CD4-positive, CD25-positive, alpha-beta regulatory T cell (primary cell): Measurements from ENCODE around the gene ZNF286A. TPM values are rescaled to one million over a fixed set of nuclear protein-coding genes. Genes with fewer than 3 reads are reported as not detected.
"Not testable (repeated sequence)": the region's sequence is repeated elsewhere in the genome, so short reads cannot be mapped to it uniquely, and the experiment has no call there.

ENCODE experiments used
- ATAC-seq, 2 donors: fragments of 150-1000 bp; cut with Tn5 transposase; one replicate each; pipeline ENCODE4 v1.10.0; 2021; ENCODE audit warnings: low read depth in 2 of 2, moderate number of reproducible peaks in 2 of 2, moderate library complexity in 1 of 2
- DNase-seq, 3 donors: peaks; one replicate each; pipeline versions ENCODE4 v3.0.0 to v3.0.0-alpha.2; 2012 to 2022; ENCODE audit warnings: mixed read lengths in 1 of 3
- H3K27ac ChIP-seq: one replicate; pipeline ENCODE4 v1.7.0; 2013; ENCODE audit warnings: mild to moderate bottlenecking, low read length; ENCODE audit not compliant: insufficient read depth, poor library complexity, severe bottlenecking
- H3K27me3 ChIP-seq: one replicate; pipeline ENCODE4 v1.7.0; 2013; ENCODE audit warnings: low read length; ENCODE audit not compliant: control insufficient read depth, insufficient read depth
- H3K36me3 ChIP-seq: one replicate; pipeline ENCODE4 v1.7.0; 2013; ENCODE audit warnings: mild to moderate bottlenecking, low read length, moderate library complexity; ENCODE audit not compliant: control insufficient read depth, insufficient read depth
- H3K4me1 ChIP-seq: 2 replicates; pipeline ENCODE4 v1.7.0; 2013; ENCODE audit warnings: mild to moderate bottlenecking, low read length; ENCODE audit not compliant: insufficient read depth, control insufficient read depth, poor library complexity, severe bottlenecking
- H3K4me3 ChIP-seq: one replicate; pipeline ENCODE4 v1.7.0; 2013; ENCODE audit warnings: low read depth, mild to moderate bottlenecking, low read length, moderate library complexity
- H3K9me3 ChIP-seq, 2 experiments: 1 replicate in 1 of 2; 2 replicates in 1 of 2; pipeline ENCODE4 v1.7.0; 2013; ENCODE audit warnings: low read length in 2 of 2, mild to moderate bottlenecking in 1 of 2, moderate library complexity in 1 of 2; ENCODE audit not compliant: control insufficient read depth in 2 of 2
- H3K27ac Mint-ChIP-seq, 3 donors: one replicate each; pipeline ENCODE4 v1.8.0; 2020 to 2022; ENCODE audit warnings: mild to moderate bottlenecking in 3 of 3, mixed read lengths in 3 of 3, moderate library complexity in 2 of 3
- H3K27me3 Mint-ChIP-seq: one replicate; pipeline ENCODE4 v1.8.0; 2022; ENCODE audit warnings: mild to moderate bottlenecking, mixed read lengths
- H3K36me3 Mint-ChIP-seq: one replicate; pipeline ENCODE4 v1.8.0; 2020; ENCODE audit warnings: mixed read lengths
- H3K4me1 Mint-ChIP-seq, 4 donors: one replicate each; pipeline ENCODE4 v1.8.0; 2020 to 2022; ENCODE audit warnings: mixed read lengths in 4 of 4, mild to moderate bottlenecking in 1 of 4
- H3K4me3 Mint-ChIP-seq, 4 donors: one replicate each; pipeline ENCODE4 v1.8.0; 2020 to 2022; ENCODE audit warnings: mild to moderate bottlenecking in 4 of 4, mixed read lengths in 4 of 4, moderate library complexity in 3 of 4
- H3K9me3 Mint-ChIP-seq, 7 donors: one replicate each; pipeline ENCODE4 v1.8.0; 2020 to 2022; ENCODE audit warnings: mixed read lengths in 7 of 7, mild to moderate bottlenecking in 3 of 7, moderate library complexity in 2 of 7
- polyA plus RNA-seq, 4 donors: library from polyadenylated mRNA; unstranded; fragments of 300-500 nt; fragmentation: Illumina TruSeq; gene quantifications; one replicate each; pipeline ENCODE4 v1.2.3, GENCODE V29; 2021
- total RNA-seq: library from RNA; stranded (reverse); gene quantifications from one replicate; pipeline ENCODE4 v1.2.3, GENCODE V29; 2022

ZNF286A gene
- total and polyA plus RNA-seq, 5 donors from 2014 or later = 18.9 to 23.5 (median 22.4) TPM

GRCh38 chr17:15736578-15736977 lies 37.0 kb downstream of the ZNF286A start:
- not testable (repeated sequence) for H3K27ac Mint-ChIP-seq

GRCh38 chr17:15738066-15738465 lies 38.5 kb downstream of the ZNF286A start:
- no peaks in the 10 kb centered on the region for H3K4me1 Mint-ChIP-seq
- no peaks in the 10 kb centered on the region for H3K4me1 ChIP-seq
- DNase-seq = no peak
- no peak overlapping the region for H3K4me3 Mint-ChIP-seq
- H3K9me3 ChIP-seq = no peaks in the 10 kb centered on the region
- H3K27ac ChIP-seq = no peak overlapping the region
- no peaks in the 10 kb centered on the region for H3K9me3 Mint-ChIP-seq
- no peaks in the 10 kb centered on the region for H3K36me3 ChIP-seq
- no peak overlapping the region for H3K4me3 ChIP-seq
- no peaks in the 10 kb centered on the region for H3K36me3 Mint-ChIP-seq
- no peaks in the 10 kb centered on the region for H3K27me3 ChIP-seq
- H3K27ac Mint-ChIP-seq = no peak overlapping the region
- no peaks in the 10 kb centered on the region for H3K27me3 Mint-ChIP-seq
- ATAC-seq = no peak

More at GRCh38 chr17:15736578-15736977, 37.0 kb downstream of the ZNF286A start:
- not testable (repeated sequence) for H3K36me3 Mint-ChIP-seq, H3K4me1 ChIP-seq, H3K27me3 Mint-ChIP-seq, H3K36me3 ChIP-seq, H3K4me3 ChIP-seq, DNase-seq, H3K4me3 Mint-ChIP-seq, H3K27ac ChIP-seq, H3K9me3 ChIP-seq, H3K27me3 ChIP-seq, H3K9me3 Mint-ChIP-seq, H3K4me1 Mint-ChIP-seq, ATAC-seq

- not testable (repeated sequence) for H3K4me3 ChIP-seq, ATAC-seq, H3K4me3 Mint-ChIP-seq, H3K27me3 ChIP-seq, H3K36me3 ChIP-seq, DNase-seq, H3K27ac ChIP-seq, H3K9me3 ChIP-seq, H3K36me3 Mint-ChIP-seq, H3K9me3 Mint-ChIP-seq, H3K4me1 ChIP-seq, H3K4me1 Mint-ChIP-seq, H3K27me3 Mint-ChIP-seq, H3K27ac Mint-ChIP-seq
Measured at GRCh38 chr17:15739259-15739658, 39.7 kb downstream of the ZNF286A start.

GRCh38 chr17:15740041-15740440 lies 40.5 kb downstream of the ZNF286A start:
- not testable (repeated sequence) for H3K4me1 ChIP-seq, H3K4me3 Mint-ChIP-seq, H3K27me3 ChIP-seq, DNase-seq, H3K4me1 Mint-ChIP-seq, H3K36me3 Mint-ChIP-seq, H3K4me3 ChIP-seq, H3K27ac Mint-ChIP-seq, H3K27ac ChIP-seq, H3K36me3 ChIP-seq, ATAC-seq, H3K27me3 Mint-ChIP-seq, H3K9me3 ChIP-seq, H3K9me3 Mint-ChIP-seq

- Histone ChIP-seq H3K4me3 (no peak overlapping the region), H3K4me1 (no peaks in the 10 kb centered on the region), H3K27ac (no peak overlapping the region), H3K27me3 (no peaks in the 10 kb centered on the region), H3K9me3 (no peaks in the 10 kb centered on the region), H3K36me3 (no peaks in the 10 kb centered on the region)
- Mint-ChIP-seq H3K4me1 (no peaks in the 10 kb centered on the region), H3K36me3 (no peaks in the 10 kb centered on the region), H3K9me3 (no peaks in the 10 kb centered on the region), H3K27ac (no peak overlapping the region), H3K27me3 (peaks cover 4% of the 10 kb centered on the region), H3K4me3 (no peak overlapping the region)
- ATAC-seq = no peak
- no peak for DNase-seq
Measured at GRCh38 chr17:15740570-15741120, 41.1 kb downstream of the ZNF286A start.

GRCh38 chr17:15741624-15742023 lies 42.1 kb downstream of the ZNF286A start:
- H3K4me3 Mint-ChIP-seq = no peak overlapping the region
- no peaks in the 10 kb centered on the region for H3K4me1 ChIP-seq
- H3K9me3 ChIP-seq = no peaks in the 10 kb centered on the region
- ATAC-seq (no peak), DNase-seq (no peak)
- H3K4me1 Mint-ChIP-seq = no peaks in the 10 kb centered on the region
- H3K36me3 ChIP-seq = no peaks in the 10 kb centered on the region
- H3K27ac ChIP-seq = no peak overlapping the region
- H3K27ac Mint-ChIP-seq = no peak overlapping the region
- H3K27me3 ChIP-seq = no peaks in the 10 kb centered on the region
- H3K9me3 Mint-ChIP-seq = no peaks in the 10 kb centered on the region
- no peak overlapping the region for H3K4me3 ChIP-seq
- H3K27me3 Mint-ChIP-seq = peaks cover 7% of the 10 kb centered on the region
- H3K36me3 Mint-ChIP-seq = no peaks in the 10 kb centered on the region

- Mint-ChIP-seq H3K27ac (no peak overlapping the region), H3K36me3 (no peaks in the 10 kb centered on the region), H3K9me3 (no peaks in the 10 kb centered on the region), H3K27me3 (peaks cover 13% of the 10 kb centered on the region), H3K4me1 (no peaks in the 10 kb centered on the region), H3K4me3 (no peak overlapping the region)
- DNase-seq (no peak), ATAC-seq (no peak)
- H3K4me3 ChIP-seq = no peak overlapping the region
- no peaks in the 10 kb centered on the region for H3K9me3 ChIP-seq
- H3K27ac ChIP-seq = no peak overlapping the region
- H3K4me1 ChIP-seq = no peaks in the 10 kb centered on the region
- H3K27me3 ChIP-seq = no peaks in the 10 kb centered on the region
- H3K36me3 ChIP-seq = no peaks in the 10 kb centered on the region
Measured at GRCh38 chr17:15742051-15742795, 42.7 kb downstream of the ZNF286A start.

GRCh38 chr17:15742921-15743320 lies 43.4 kb downstream of the ZNF286A start:
- H3K36me3 Mint-ChIP-seq = no peaks in the 10 kb centered on the region
- no peaks in the 10 kb centered on the region for H3K4me1 Mint-ChIP-seq
- H3K9me3 Mint-ChIP-seq = no peaks in the 10 kb centered on the region
- no peak overlapping the region for H3K27ac Mint-ChIP-seq
- no peaks in the 10 kb centered on the region for H3K9me3 ChIP-seq
- no peaks in the 10 kb centered on the region for H3K36me3 ChIP-seq
- no peak overlapping the region for H3K4me3 Mint-ChIP-seq
- no peak overlapping the region for H3K27ac ChIP-seq
- no peak overlapping the region for H3K4me3 ChIP-seq
- H3K27me3 ChIP-seq = no peaks in the 10 kb centered on the region
- no peaks in the 10 kb centered on the region for H3K4me1 ChIP-seq
- DNase-seq (no peak), ATAC-seq (no peak)
- peaks cover 15% of the 10 kb centered on the region for H3K27me3 Mint-ChIP-seq
